Tibial artery (tissue), 4 donors: Measurements from ENCODE around the gene PROZ.
"Not testable (repeated sequence)": the region's sequence is repeated elsewhere in the genome, so short reads cannot be mapped to it uniquely, and the experiment has no call there.

Source experiments
- DNase-seq, 2 donors: peaks; one replicate each; pipeline ENCODE4 v3.0.0-alpha.2; 2019
- H3K27ac ChIP-seq, 2 donors: fragments of 200-600 bp; sonication (generic) in 1 of 2; 1 replicate in 1 of 2; 2 replicates in 1 of 2; pipeline ENCODE4 v1.5.1; 2018 to 2019; ENCODE audit warnings: mild to moderate bottlenecking in 1 of 2
- H3K27me3 ChIP-seq, 2 donors: fragments of 200-600 bp; sonication (generic) in 1 of 2; one replicate each; pipeline versions ENCODE4 v1.5.1 to v1.6.0; 2016 to 2019
- H3K36me3 ChIP-seq, 3 donors: fragments of 200-600 bp; sonication (generic) in 2 of 3; one replicate each; pipeline ENCODE4 v1.5.1; 2016 to 2019; ENCODE audit warnings: mild to moderate bottlenecking in 2 of 3
- H3K4me1 ChIP-seq, 4 donors: fragments of 200-600 bp; sonication (generic) in 2 of 4; 1 replicate in 3 of 4; 2 replicates in 1 of 4; pipeline ENCODE4 v1.5.1; 2016 to 2019
- H3K4me3 ChIP-seq, 2 donors: fragments of 200-600 bp; sonication (generic) in 1 of 2; 1 replicate in 1 of 2; 2 replicates in 1 of 2; pipeline ENCODE4 v1.5.1; 2018 to 2019; ENCODE audit warnings: mild to moderate bottlenecking in 2 of 2
- H3K9me3 ChIP-seq, 3 donors: fragments of 200-600 bp; sonication (generic) in 1 of 3; one replicate each; pipeline ENCODE4 v1.5.1; 2016 to 2019
- intact Hi-C: fragments of 100-400 bp; cut with DNase I; formaldehyde crosslinking; loops from one replicate; pipeline ENCODE4 v1.15.0; 2023; ENCODE audit warnings: low total_unique reads
- TF ChIP-seq, protein P1 (sequence below), 2 experiments: fragments of 200-600 bp in 1 of 2; fragments of 450-650 bp in 1 of 2; IDR thresholded peaks; one replicate each; pipeline ENCODE4 v1.5.1; 2017 to 2019; ENCODE audit warnings: antibody characterized with exemption in 2 of 2, mild to moderate bottlenecking in 1 of 2, moderate library complexity in 1 of 2

PROZ gene, protein sequence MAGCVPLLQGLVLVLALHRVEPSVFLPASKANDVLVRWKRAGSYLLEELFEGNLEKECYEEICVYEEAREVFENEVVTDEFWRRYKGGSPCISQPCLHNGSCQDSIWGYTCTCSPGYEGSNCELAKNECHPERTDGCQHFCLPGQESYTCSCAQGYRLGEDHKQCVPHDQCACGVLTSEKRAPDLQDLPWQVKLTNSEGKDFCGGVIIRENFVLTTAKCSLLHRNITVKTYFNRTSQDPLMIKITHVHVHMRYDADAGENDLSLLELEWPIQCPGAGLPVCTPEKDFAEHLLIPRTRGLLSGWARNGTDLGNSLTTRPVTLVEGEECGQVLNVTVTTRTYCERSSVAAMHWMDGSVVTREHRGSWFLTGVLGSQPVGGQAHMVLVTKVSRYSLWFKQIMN

DNA sequence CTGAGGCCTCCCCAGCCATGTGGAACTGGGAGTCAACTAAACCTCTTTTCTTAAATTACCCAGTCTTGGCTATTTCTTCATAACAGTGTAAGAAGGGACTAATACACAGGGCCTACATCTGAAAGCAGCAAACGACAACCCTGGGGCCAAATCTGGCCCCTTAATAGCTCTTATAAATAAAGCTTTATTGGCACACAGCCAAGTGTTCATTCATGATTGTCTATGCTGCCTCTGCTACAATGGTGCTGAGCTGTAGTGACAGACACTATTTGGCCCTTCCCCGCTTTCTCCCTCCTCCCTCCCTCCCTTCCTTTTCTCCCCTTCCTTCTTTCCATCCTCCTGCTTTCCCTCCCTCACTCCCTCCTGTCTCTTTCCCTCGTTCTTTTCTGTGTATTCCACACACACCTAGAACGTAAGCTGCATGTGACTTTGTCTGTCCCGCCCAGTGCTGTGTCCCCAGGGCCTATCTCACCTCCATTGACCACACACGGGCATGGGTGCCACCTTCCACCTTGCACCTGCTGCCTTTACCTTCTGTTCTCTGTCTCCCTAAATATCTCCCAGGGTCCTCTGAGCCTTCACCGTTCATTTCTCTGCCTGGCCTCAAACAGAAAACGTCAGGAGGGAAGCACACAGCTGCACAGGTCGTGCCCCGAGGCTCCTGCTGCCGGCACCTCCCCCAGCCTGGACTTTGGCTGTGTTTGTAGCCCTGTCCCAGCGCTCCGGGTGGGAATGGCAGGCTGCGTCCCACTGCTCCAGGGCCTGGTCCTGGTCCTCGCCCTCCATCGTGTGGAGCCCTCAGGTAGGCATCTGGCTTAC, at the start of gene PROZ:
PROZ (plus strand) TSS at position 720 of the 819 bp plus-strand sequence; CDS start at position 733, 13 bp downstream.
- intact Hi-C loops = loop anchor here (10.0 kb wide), 2 partner anchors 47 to 123 kb away; partner anchors contain the start of genes CUL4A and PCID2
- no peak within 1 kb of the TSS for H3K4me3 ChIP-seq
- no peak for DNase-seq
- H3K27ac ChIP-seq = no peak within 1 kb of the TSS
- TF ChIP-seq, protein P1, sequence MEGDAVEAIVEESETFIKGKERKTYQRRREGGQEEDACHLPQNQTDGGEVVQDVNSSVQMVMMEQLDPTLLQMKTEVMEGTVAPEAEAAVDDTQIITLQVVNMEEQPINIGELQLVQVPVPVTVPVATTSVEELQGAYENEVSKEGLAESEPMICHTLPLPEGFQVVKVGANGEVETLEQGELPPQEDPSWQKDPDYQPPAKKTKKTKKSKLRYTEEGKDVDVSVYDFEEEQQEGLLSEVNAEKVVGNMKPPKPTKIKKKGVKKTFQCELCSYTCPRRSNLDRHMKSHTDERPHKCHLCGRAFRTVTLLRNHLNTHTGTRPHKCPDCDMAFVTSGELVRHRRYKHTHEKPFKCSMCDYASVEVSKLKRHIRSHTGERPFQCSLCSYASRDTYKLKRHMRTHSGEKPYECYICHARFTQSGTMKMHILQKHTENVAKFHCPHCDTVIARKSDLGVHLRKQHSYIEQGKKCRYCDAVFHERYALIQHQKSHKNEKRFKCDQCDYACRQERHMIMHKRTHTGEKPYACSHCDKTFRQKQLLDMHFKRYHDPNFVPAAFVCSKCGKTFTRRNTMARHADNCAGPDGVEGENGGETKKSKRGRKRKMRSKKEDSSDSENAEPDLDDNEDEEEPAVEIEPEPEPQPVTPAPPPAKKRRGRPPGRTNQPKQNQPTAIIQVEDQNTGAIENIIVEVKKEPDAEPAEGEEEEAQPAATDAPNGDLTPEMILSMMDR (IDR thresholded peaks at IDR 0.05) = no peak
- H3K9me3 ChIP-seq = no peaks in the 10 kb centered on the region
- H3K4me1 ChIP-seq = peaks cover 0 to 9% (median 3%) of the 10 kb centered on the region in 4 donors
- no peaks in the 10 kb centered on the region for H3K36me3 ChIP-seq
- peaks cover 0 to 14% of the 10 kb centered on the region in 2 donors for H3K27me3 ChIP-seq

DNA sequence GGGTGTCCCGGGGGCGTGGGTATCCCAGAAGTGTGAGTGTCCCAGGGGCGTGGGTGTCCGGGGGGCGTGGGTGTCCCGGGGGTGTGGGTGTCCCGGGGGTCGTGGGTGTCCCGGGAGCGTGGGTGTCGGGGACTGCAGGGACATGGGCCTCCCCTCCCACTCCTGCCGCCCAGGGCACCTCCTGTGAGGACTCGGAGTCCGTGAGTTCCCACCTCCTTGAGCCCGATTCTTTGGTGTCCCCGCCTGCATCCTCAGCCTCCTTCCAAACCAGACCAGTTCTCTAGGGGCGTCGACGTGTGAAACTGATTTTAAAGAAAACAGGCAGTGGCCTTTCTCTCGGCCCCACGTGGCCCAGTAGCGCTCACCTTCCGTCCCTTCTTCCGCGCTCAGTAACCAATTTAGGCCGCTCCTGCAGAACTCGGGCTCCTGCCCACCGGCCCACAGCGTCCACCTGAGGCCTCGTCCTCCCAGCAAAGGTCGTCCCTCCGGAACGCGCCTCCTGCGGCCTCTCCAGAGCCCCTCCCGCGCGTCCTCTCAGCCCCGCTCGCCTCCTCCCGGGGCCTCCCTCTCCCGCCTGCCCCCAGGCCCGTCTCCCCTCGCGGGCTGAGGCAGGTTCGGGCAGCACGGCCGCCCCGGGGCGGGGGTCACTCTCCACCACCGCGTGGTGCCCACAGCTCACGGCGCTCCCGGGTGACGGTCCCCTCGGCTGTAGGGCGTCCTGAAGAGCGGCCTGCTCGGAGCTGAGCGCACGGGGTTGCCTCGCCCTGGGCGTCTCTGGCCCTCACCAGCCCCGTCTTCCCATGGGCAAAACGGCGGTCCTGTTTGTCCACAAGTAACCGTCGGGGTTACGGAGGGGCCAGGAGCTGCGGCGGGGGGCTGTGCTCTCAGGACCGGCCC, 49.0 kb upstream of the PROZ start:
- Histone ChIP-seq H3K27ac (no peak overlapping the region), H3K9me3 (no peaks in the 10 kb centered on the region), H3K4me1 (peaks cover 0 to 18% (median 14%) of the 10 kb centered on the region in 4 donors), H3K36me3 (no peaks in the 10 kb centered on the region), H3K4me3 (peak overlapping the region in 1 of 2 donors; percentile 40), H3K27me3 (peaks cover 0 to 35% of the 10 kb centered on the region in 2 donors)
- intact Hi-C loops = no loop called here
- TF ChIP-seq, protein P1 (IDR thresholded peaks at IDR 0.05) = no peak
- DNase-seq = no peak

DNA sequence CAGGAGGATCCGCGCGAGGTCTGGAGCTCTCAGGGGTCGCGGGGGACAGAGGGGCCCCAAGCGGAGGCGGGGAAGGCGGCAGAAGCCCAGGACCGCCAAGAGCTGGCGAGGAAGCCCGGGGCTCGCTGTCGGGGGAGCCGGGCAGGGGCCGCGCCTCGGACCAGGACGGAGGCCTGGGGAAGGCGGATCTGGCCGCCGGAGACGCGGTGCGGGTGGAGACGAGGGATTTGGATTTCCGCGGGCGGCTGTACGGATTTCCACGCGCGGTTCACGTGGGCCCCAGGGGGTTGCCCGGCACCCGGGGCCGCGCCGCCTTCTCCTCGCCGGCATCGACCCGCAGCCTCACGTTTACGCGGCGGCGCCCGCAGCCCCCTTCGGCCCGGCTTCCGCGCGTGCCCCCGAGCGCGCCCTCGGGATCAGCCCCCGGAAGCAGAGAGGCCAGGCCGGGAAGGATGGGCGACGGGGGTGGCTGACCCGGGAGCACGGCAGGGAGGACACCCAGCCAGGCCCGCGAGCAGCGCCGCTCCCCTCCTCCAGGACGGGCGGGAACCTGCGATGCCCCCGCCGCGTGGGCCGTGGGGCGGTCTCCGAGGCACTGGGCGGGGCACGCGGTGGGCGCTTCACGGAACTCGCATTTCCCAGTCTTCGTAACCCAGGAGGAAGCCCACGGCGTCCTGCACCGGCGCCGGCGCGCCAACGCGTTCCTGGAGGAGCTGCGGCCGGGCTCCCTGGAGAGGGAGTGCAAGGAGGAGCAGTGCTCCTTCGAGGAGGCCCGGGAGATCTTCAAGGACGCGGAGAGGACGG, 48.2 kb upstream of the PROZ start:
- Histone ChIP-seq H3K27ac (no peak overlapping the region), H3K4me1 (peaks cover 0 to 18% (median 14%) of the 10 kb centered on the region in 4 donors), H3K27me3 (peaks cover 0 to 34% of the 10 kb centered on the region in 2 donors), H3K36me3 (no peaks in the 10 kb centered on the region), H3K4me3 (peak overlapping the region; percentile 30 to 40), H3K9me3 (no peaks in the 10 kb centered on the region)
- DNase-seq = no peak
- intact Hi-C loops = no loop called here
- TF ChIP-seq, protein P1 (IDR thresholded peaks at IDR 0.05) = no peak

DNA sequence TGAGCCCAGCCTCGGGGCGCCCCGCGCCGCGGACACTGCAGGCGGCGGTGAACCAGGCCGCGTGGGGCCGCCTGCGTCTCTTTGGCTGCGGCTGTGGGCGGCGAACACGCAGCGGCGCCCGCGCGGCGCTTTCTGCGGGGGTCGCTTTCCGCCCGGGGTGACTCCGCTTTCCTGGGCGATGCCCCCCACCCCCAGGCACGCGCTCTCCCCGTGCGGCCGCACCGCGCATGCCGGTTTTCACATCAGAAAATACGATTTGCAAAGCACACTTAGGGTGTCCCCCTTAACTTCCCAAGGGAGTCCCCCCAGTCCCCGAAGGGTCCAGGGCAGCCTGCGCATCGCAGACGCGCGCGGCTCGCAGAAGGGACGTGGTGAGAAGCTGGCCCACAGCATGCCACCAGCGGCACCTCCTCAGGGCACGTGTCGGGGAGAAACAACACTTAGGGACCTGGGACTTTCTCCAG, 47.6 kb upstream of the PROZ start:
- TF ChIP-seq, protein P1 (IDR thresholded peaks at IDR 0.05) = no peak
- DNase-seq = peak in 1 of 2 donors; percentile 43
- H3K4me1 ChIP-seq = peaks cover 0 to 18% (median 14%) of the 10 kb centered on the region in 4 donors

DNA sequence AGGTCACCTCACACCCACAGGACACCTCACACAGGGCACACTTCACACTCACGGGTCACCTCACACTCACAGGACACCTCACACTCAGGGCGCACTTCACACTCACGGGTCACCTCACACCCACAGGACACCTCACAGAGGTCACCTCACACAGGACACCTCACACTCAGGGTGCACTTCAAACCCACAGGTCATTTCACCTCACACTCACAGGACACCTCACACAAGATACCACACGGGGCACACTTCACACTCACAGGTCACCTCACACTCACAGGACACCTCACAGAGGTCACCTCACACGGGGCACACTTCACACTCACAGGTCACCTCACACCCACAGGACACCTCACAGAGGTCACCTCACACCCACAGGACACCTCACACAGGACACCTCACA, 46.6 kb upstream of the PROZ start:
- H3K4me1 ChIP-seq = peaks cover 0 to 18% (median 14%) of the 10 kb centered on the region in 4 donors
- DNase-seq = peak in 1 of 2 donors; percentile 7
- H3K27ac ChIP-seq, H3K9me3 ChIP-seq, intact Hi-C loops, H3K4me3 ChIP-seq, H3K36me3 ChIP-seq: not testable (repeated sequence)
- peaks cover 0 to 33% of the 10 kb centered on the region in 2 donors for H3K27me3 ChIP-seq

More for the DNA sequence above, 47.6 kb upstream of the PROZ start:
- intact Hi-C loops = no loop called here
- Histone ChIP-seq H3K36me3 (no peaks in the 10 kb centered on the region), H3K27ac (no peak overlapping the region), H3K9me3 (no peaks in the 10 kb centered on the region), H3K4me3 (peak overlapping the region; percentile 30 to 40), H3K27me3 (peaks cover 0 to 36% of the 10 kb centered on the region in 2 donors)

DNA sequence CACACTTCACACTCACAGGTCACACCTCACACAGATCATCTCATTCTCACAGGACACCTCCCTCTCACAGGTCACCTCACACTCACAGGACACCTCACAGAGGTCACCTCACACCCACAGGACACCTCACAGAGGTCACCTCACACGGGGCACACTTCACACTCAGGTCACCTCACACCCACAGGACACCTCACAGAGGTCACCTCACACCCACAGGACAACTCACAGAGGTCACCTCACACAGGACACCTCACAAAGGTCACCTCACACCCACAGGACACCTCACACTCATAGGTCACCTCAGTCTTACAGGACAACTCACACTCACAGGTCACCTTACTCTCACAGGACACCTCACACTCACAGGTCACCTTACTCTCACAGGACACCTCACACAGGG, 46.0 kb upstream of the PROZ start:
- H3K9me3 ChIP-seq, H3K4me3 ChIP-seq, H3K36me3 ChIP-seq, H3K27ac ChIP-seq, intact Hi-C loops: not testable (repeated sequence)
- peak in 1 of 2 donors; percentile 2 for DNase-seq
- H3K27me3 ChIP-seq = peaks cover 0 to 31% of the 10 kb centered on the region in 2 donors
- H3K4me1 ChIP-seq = peaks cover 0 to 18% (median 14%) of the 10 kb centered on the region in 4 donors
